Activated CD8-positive, alpha-beta memory T cell treated with anti-CD3 and anti-CD28 coated beads, Interleukin-2, amount 50 U/mL, for 24 hours (primary cell): ENCODE data around the gene CAMSAP1.

Experiments
- DNase-seq: peaks from one replicate; pipeline ENCODE4 v3.0.0-alpha.2; 2020; ENCODE audit errors: extremely low read depth

The CAMSAP1 gene

DNA sequence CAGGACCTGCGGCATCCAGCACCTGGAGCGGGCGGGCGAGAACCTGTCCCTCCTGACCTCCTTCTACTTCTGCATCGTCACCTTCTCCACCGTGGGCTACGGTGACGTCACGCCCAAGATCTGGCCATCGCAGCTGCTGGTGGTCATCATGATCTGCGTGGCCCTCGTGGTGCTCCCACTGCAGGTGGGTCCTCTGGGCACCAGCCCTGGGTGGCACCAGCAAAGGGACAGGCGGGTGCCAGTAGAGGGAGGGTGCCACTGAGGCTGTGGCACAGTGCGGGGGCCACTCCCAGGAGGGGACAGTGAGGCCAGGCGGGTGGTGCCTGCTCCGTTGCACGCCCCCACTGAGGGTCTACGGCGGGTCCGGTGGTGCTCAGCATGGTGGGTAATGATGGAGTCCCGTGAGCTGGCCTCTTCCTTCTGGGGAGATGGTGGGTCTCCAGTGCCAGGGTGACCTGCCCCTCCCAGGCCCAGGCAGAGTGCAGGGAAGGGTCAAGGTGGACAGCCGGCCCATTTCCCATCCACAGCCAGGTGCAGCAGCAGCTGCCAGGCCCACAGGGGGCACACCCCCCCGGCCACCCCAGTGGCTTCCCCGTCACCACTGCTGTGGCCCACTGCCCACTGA lies 147.6 kb downstream of the CAMSAP1 start:
- no peak for DNase-seq

GRCh38 chr9:135758870-135759269 lies 148.5 kb downstream of the CAMSAP1 start:
- no peak for DNase-seq
